ENCODE measurements around the gene ACOX1.

Gene ACOX1

GRCh38 chr17:76009969-76010661 is 31.1 kb upstream of the ACOX1 start:
- H3K4me3 ChIP-seq (ENCODE audit: low read length): no peak overlapping the region
- no peak for DNase-seq (ENCODE audit: low read depth, low spot score)

DNA sequence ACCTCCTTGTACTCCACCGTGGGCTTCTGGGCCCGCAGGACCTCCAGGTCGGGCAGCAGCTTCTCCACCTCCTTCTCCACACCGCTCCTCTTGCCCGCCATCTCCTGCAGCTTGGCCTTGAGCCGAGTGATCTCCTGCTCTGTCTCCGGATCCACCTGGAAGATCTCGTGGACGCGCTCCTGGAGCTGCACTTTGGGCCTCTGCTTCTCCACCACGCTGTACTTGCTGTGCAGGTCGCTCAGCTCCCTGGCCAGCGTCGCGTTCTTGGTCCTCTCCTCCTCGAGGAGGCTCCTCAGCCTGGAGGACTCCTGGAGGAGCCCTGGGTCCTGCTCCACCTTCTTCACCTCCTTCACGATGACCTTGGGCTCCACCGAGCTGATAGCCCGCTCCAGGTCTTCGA is 30.5 kb upstream of the ACOX1 start:
- DNase-seq (ENCODE audit: low read depth, low spot score): no peak
- no peak overlapping the region for H3K4me3 ChIP-seq (ENCODE audit: low read length)

GRCh38 chr17:76008630-76009425 is 29.9 kb upstream of the ACOX1 start:
- H3K4me3 ChIP-seq (ENCODE audit: low read length): no peak overlapping the region
- DNase-seq (ENCODE audit: low read depth, low spot score): no peak

GRCh38 chr17:76008208-76008607 is 29.2 kb upstream of the ACOX1 start:
- no peak for DNase-seq (ENCODE audit: low read depth, low spot score)
- H3K4me3 ChIP-seq (ENCODE audit: low read length): no peak overlapping the region

- H3K4me3 ChIP-seq (ENCODE audit: low read length): no peak overlapping the region
- no peak for DNase-seq (ENCODE audit: low read depth, low spot score)
Observed at GRCh38 chr17:76007850-76008165, 28.8 kb upstream of the ACOX1 start.

DNA sequence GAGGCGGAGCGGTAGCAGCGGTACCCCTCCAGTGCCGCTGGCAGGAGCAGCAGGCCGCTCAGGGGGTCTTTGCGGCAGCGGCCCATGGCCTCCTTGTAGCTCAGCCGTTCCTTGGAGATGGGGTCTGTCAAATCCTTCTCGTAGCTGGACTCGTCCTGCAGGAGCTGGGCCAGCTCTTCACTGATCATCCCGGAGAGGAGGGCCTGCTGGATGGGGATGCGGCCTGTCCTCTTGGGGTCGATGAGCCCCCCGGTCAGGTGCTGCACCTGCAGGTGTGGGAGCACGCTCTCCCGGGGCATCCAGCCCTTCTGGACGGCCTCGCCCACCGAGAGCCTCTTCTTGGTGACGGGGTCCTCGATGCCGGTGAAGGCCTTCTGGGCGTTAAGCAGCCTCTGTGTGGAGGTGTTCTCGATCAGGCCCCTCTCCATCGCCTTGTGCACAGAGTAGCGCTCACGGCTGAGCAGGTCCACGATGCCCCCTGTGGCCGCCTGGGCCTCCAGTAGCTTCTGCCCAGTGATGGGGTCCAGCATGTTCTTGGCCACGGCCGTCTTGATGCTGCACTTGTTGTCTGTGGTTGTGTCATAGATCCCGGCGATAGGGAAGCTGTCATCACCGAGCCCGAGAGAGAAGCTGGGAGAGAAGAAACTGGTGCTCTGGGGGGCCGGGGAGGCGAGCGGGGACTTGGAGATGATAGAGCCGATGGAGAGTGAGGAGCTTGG is 28.3 kb upstream of the ACOX1 start:
- DNase-seq (ENCODE audit: low read depth, low spot score): no peak
- no peak overlapping the region for H3K4me3 ChIP-seq (ENCODE audit: low read length)

DNA sequence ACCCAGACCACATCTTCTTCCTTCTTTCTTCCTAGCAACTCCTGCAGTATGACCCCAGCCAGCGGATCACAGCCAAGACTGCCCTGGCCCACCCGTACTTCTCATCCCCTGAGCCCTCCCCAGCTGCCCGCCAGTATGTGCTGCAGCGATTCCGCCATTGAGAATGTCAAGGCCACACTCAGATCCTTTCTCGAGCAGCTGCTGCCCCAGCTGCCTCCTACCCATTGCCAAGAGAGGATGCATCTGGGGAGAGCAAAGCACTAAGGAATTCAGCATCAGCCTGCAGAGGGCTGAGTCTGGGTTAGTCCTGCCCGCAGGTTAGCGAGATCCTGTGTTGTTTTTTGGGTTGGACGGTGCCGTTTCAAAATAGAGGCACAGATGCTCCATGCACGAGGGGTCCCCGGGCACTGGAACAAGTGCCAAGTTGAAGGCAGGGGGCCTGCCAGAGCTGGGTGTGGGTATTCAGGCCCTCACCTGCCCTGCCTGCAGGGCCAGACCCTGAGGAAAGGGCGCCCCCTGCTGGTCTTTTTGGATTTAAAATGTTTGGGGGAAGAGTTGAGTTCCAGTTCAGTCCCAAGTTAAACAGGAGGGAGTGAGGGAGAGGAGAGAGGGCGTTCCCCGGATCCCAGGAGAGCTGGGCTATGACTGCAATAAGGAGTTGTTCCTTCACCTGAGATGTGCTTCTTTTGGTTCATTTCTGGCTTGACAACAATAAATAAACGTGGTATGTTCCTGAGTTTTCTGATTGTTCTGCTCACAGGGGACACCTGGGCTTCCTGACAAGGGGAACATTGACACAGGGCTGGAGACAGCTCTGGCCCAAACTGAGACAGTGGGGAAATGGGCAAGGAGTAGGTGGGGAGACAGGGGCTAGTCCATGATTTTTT is 26.5 kb upstream of the ACOX1 start:
- no peak overlapping the region for H3K4me3 ChIP-seq (ENCODE audit: low read length)

DNA sequence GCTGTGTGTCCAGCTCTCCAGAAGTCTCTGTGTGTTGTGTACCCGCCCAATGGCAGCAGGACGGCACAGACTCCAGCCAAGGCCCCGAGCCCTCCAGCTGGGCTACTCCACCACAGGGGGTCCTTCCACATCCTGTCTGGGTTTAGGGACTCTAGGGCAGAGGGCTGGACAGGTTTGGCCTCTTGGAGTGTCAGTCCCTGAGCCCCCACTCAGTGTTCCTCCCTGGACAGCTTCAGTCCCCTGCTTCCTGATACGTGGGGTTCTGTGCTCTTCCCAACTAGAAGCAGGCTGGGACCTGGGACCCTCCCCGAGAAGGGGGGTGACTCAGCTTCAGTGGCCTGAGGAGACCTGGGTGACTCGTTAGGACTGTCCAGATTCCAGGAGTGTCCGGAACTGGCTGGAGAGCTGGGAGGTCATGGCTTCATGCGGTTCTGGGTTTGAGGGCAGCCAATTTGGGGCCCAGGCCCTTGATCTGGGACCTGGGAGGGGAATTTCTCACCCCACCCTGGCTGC is 25.8 kb upstream of the ACOX1 start:
- no peak for DNase-seq (ENCODE audit: low read depth, low spot score)
- no peak overlapping the region for H3K4me3 ChIP-seq (ENCODE audit: low read length)

More for the DNA sequence above, 26.5 kb upstream of the ACOX1 start:
- peak; percentile 53 for DNase-seq (ENCODE audit: low read depth, low spot score)

DNA sequence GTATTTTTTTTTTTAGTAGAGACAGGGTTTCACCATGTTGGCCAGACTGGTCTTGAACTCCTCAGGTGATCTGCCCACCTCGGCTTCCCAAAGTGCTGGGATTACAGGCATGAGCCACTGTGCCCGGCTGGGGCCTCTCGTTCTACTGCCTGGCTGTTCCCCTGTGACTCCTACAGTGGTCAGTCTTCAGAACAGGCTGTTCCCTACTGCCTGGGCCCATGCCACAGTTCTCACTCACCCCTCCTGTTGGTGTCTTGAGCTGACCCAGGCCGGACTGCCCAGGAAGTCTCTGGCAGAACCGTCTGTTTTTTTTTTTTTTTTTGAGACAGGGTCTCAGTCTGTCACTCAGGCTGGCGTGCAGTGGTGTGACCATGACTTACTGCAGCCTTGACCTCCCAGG is 24.9 kb upstream of the ACOX1 start:
- H3K4me3 ChIP-seq (ENCODE audit: low read length): no peak overlapping the region
- no peak for DNase-seq (ENCODE audit: low read depth, low spot score)

GRCh38 chr17:76002100-76002499 is 23.1 kb upstream of the ACOX1 start:
- DNase-seq (ENCODE audit: low read depth, low spot score): no peak
- no peak overlapping the region for H3K4me3 ChIP-seq (ENCODE audit: low read length)

- DNase-seq (ENCODE audit: low read depth, low spot score): no peak
Observed at GRCh38 chr17:76000755-76001521, 22.0 kb upstream of the ACOX1 start, which contains the start of gene CDK3. Gene CDK3 (plus strand): TSS chr17:76000855. CDS start chr17:76001426, 571 bp downstream.

DNA sequence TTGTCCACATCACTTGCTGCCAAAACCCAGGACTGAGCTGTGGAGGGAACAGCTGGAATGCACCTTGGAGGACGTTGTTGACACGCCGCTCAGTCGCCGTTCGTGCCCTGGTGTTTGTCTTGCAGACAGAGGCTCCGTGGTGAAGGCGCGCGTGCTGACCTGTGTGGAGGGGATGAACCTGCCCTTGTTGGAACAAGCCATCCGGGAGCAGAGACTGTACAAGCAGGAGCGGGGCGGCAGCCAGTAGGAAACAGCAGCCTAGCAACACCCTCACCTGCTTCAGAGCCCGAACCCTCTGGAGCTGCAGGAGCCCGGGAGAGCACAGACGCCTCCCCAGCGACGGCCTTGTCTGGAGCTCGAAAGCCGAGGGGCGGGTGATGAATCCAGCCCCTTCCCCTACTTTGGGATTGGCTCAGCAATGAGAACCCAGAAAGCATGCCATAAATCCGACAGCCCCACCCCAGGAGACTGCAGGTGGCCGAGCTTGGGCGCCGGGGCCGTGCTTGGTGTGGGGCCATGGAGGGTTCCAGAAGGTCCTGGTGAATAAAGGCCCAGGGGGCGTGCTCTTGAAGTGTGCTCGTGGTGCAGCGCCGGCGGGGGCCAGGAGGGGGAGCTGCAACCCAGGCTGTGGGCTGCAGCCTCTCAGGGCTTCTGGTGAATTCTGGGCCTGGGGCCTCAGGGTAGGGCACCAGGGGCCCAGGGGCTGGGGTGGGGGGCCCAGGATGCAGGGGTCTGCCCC is 21.2 kb upstream of the ACOX1 start:
- no peak overlapping the region for H3K4me3 ChIP-seq (ENCODE audit: low read length)
- peak; percentile 54 for DNase-seq (ENCODE audit: low read depth, low spot score)

More at GRCh38 chr17:76000755-76001521, 22.0 kb upstream of the ACOX1 start, which contains the start of gene CDK3:
- no peak within 1 kb of the TSS for H3K4me3 ChIP-seq (ENCODE audit: low read length)

- DNase-seq (ENCODE audit: low read depth, low spot score): no peak
Observed at GRCh38 chr17:75998327-75998795, 19.4 kb upstream of the ACOX1 start.

DNA sequence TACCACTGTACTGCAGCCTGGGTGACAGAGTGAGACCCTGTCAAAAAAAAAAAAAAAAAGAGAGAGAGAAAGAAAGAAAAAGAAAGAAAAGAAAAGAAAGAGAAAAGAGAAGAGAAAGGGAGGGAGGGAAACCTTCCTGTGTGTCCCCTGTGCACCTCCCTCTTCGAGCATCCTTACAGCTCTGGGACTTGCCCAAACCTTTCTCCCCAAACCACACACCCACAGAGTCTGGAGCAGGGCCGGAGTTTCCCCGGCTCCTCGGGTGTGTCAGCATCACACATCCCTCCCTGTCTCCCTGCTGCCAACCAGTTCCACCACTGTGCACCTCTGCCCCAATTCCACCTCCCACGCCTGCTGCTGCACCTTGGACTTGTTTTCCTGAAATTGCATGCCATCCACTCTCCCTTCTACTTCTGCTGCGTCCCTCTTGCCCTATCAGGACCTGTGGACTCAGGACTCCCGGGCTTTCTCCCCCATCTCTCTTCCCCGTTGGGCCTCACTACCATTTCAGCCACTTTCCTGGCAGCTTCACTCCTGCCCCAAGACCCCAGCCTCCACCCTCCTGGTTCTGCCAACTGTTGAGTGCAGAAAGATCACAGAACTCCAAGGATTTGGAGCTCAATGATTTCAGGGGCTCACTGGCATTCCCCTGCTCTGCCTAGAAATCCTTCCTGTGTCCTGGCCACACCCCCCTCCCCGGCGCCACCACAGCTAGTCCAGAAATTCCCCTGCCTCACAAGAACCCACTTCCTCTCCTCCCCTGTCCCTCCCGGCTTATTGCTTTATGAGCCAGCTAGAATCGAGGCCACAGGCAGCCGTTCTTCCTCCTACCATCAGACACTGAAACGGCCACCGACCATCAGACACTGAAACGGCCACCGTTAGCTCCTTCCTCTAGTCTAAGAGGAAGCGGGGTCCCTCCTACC is 18.0 kb upstream of the ACOX1 start:
- DNase-seq (ENCODE audit: low read depth, low spot score): peak; percentile 37

More at GRCh38 chr17:75998327-75998795, 19.4 kb upstream of the ACOX1 start:
- no peak overlapping the region for H3K4me3 ChIP-seq (ENCODE audit: low read length)

GRCh38 chr17:75995385-75995925 is 16.5 kb upstream of the ACOX1 start:
- H3K4me3 ChIP-seq (ENCODE audit: low read length): no peak overlapping the region
- DNase-seq (ENCODE audit: low read depth, low spot score): no peak

More for the DNA sequence above, 18.0 kb upstream of the ACOX1 start:
- H3K4me3 ChIP-seq (ENCODE audit: low read length): peak overlapping the region; percentile 11; the same call in 1 of the 2 replicates

GRCh38 chr17:75994802-75995370 is 15.9 kb upstream of the ACOX1 start:
- H3K4me3 ChIP-seq (ENCODE audit: low read length): no peak overlapping the region
- no peak for DNase-seq (ENCODE audit: low read depth, low spot score)
